Ammon's horn (tissue), 1 donor: Measurements from ENCODE around the gene FRMD4A.
A peak's percentile ranks its signal among the peaks of the same experiment; 100 is the strongest.

Experiments
- DNase-seq: peaks from one replicate; pipeline ENCODE4 v3.0.0-alpha.2; 2016; ENCODE audit warnings: low spot score

The FRMD4A gene

GRCh38 chr10:13674645-13675588 is 655.8 kb downstream of the FRMD4A start:
- DNase-seq: no peak

- no peak for DNase-seq
These were observed 657.6 kb downstream of the FRMD4A start for GRCh38 chr10:13673156-13673555.

GRCh38 chr10:13672548-13672947 is 658.2 kb downstream of the FRMD4A start:
- no peak for DNase-seq

- DNase-seq: no peak
These were observed 658.8 kb downstream of the FRMD4A start for GRCh38 chr10:13671904-13672303.

GRCh38 chr10:13670311-13670710 is 660.4 kb downstream of the FRMD4A start:
- no peak for DNase-seq

GRCh38 chr10:13669901-13670300 is 660.8 kb downstream of the FRMD4A start:
- no peak for DNase-seq

- no peak for DNase-seq
These were observed 661.4 kb downstream of the FRMD4A start for GRCh38 chr10:13669182-13669855.

GRCh38 chr10:13668126-13668525 is 662.6 kb downstream of the FRMD4A start:
- DNase-seq: peak; percentile 69

GRCh38 chr10:13665516-13666262 is 665.0 kb downstream of the FRMD4A start:
- DNase-seq: no peak

- no peak for DNase-seq
These were observed 669.5 kb downstream of the FRMD4A start for GRCh38 chr10:13661256-13661655.

- no peak for DNase-seq
These were observed 670.2 kb downstream of the FRMD4A start for GRCh38 chr10:13660551-13660920.

GRCh38 chr10:13659887-13660550 is 670.7 kb downstream of the FRMD4A start:
- peak; percentile 84 for DNase-seq

- DNase-seq: peak; percentile 79
These were observed 671.6 kb downstream of the FRMD4A start for GRCh38 chr10:13658871-13659685.

- DNase-seq: peak; percentile 42
These were observed 672.5 kb downstream of the FRMD4A start for GRCh38 chr10:13658264-13658663.

GRCh38 chr10:13657101-13657680 is 673.5 kb downstream of the FRMD4A start:
- no peak for DNase-seq

- DNase-seq: no peak
These were observed 674.2 kb downstream of the FRMD4A start for GRCh38 chr10:13656337-13657100.

- no peak for DNase-seq
These were observed 675.9 kb downstream of the FRMD4A start for GRCh38 chr10:13654846-13655245.

- DNase-seq: no peak
These were observed 676.5 kb downstream of the FRMD4A start for GRCh38 chr10:13654118-13654830.

GRCh38 chr10:13652860-13653259 is 677.9 kb downstream of the FRMD4A start:
- DNase-seq: no peak
